ENCODE results near the gene SACM1L.

GRCh38 chr3:45691842-45692241, 2.6 kb downstream of the SACM1L start:
- TF ChIP-seq CTCF (IDR thresholded peaks at IDR 0.05; ENCODE audit: control extremely low read depth in 1 of 3, insufficient read depth in 1 of 3, low read depth in 1 of 3, low read length in 3 of 3) (0 out of 4 replicates have a peak, but pooled peaks of 1 of the 3 experiments have one; percentile 1), CHD2 (IDR thresholded peaks at IDR 0.05; ENCODE audit: low read length) (no peak), SIN3A (conservative IDR thresholded peaks at IDR 0.05 in 1 of 2, IDR thresholded peaks at IDR 0.05 in 1 of 2; ENCODE audit: low read depth in 1 of 2, low read length in 2 of 2) (no peak), ATF2 (IDR thresholded peaks at IDR 0.05; ENCODE audit: low read length) (no peak)

All from H1 (cell line).